Measurements from ENCODE around the gene BIRC3.

DNA sequence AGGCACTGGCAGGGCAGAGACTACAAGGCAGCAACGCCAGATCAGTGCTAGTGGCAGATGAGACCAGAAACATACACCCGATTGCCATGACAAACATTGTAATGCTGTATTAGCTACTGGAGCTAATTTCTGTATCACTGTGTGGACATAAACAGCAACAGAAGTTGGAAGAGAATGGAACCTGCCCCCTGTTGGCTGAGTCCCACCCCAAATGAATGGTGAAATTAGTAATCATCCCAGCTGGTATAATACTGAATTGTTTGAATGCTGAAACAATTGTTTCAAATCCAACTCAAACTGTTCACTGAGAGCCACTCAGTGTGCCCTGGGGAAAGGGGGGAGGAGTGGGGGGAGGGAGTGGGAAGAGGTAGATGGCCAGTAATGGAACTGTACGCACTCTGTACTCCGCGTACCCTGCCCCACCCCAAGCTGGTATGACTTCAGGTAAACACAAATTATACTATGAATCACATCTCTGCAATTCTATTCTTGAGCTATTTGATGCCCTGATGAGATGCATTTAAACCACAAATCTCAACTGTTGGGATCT, 11.2 kb upstream of the BIRC3 start:
- no peak for TF ChIP-seq POLR2A (IDR thresholded peaks at IDR 0.05)
- TF ChIP-seq CTCF (IDR thresholded peaks at IDR 0.05): no peak
- TF ChIP-seq POLR2AphosphoS5 (IDR thresholded peaks at IDR 0.05): no peak

All from gastroesophageal sphincter (tissue), 3 donors.